HCT116 (cell line): ENCODE measurements around the gene CISH. TPM values are rescaled to one million over a fixed set of nuclear protein-coding genes. Genes with fewer than 3 reads are reported as not detected.

Experiments
- ATAC-seq: fragments of 200-7000 bp; cut with Tn5 transposase; 2 replicates; pipeline ENCODE4 v1.9.1; 2020; ENCODE audit warnings: mild to moderate bottlenecking, moderate library complexity
- BruUV-seq: library from RNA; stranded (reverse); fragments of 400-500 nt; replicated peaks from 2 replicates; lab custom pipeline; 2021; lab: Mats Ljungman, UMichigan
- CTCF ChIA-PET: fragments of 300-600 bp; sonication (Branson Sonifier 250); formaldehyde crosslinking; loops from one replicate; lab custom pipeline; 2021; ENCODE audit warnings: antibody characterized with exemption; lab: Charles Lee
- POLR2A ChIA-PET: fragments of 300-600, 350-600 bp; sonication (Branson Sonifier 250); formaldehyde crosslinking; loops from one replicate; lab custom pipeline; 2021; ENCODE audit warnings: antibody characterized with exemption; lab: Charles Lee
- RAD21 ChIA-PET, 2 experiments: fragments of 300-600 bp; sonication (Branson Sonifier 250); formaldehyde crosslinking; loops; one replicate each; lab custom pipeline; 2023; ENCODE audit warnings: low total read pairs in 2 of 2; ENCODE audit not compliant: uncharacterized antibody in 2 of 2, unreplicated experiment in 2 of 2, low non-redundant PET in 1 of 2; lab: Charles Lee
- DNase-seq: peaks from one replicate; pipeline ENCODE4 v3.0.0-alpha.2; 2010; ENCODE audit warnings: low read depth, low spot score
- H2AFZ ChIP-seq: fragments of 200-600 bp; shearing (Covaris generic), sonication (generic); 2 replicates; pipeline ENCODE4 v1.6.1; 2017; ENCODE audit warnings: low read depth, mixed run types, mixed read lengths, antibody characterized with exemption, low read length; ENCODE audit not compliant: poor library complexity, severe bottlenecking
- H3K27ac ChIP-seq: 2 replicates; pipeline ENCODE4 v1.5.1; 2012; ENCODE audit warnings: low read depth, low read length
- H3K27me3 ChIP-seq: fragments of 200-600 bp; sonication (generic); 2 replicates; pipeline ENCODE4 v1.6.1; 2016; ENCODE audit warnings: mixed run types, low read length, mixed read lengths; ENCODE audit not compliant: insufficient read depth
- H3K36me3 ChIP-seq, 2 experiments: fragments of 200-500 bp in 1 of 2; fragments of 200-600 bp in 1 of 2; sonication (Bioruptor generic) in 1 of 2; sonication (generic) in 1 of 2; 2 replicates each; pipeline versions ENCODE4 v1.5.1 to v1.6.1; 2014 to 2016; ENCODE audit warnings: low read length in 2 of 2, inconsistent platforms in 1 of 2, mixed read lengths in 1 of 2, mixed run types in 1 of 2; ENCODE audit not compliant: insufficient read depth in 2 of 2, control insufficient read depth in 1 of 2
- H3K4me1 ChIP-seq, 2 experiments: fragments of 200-600 bp in 1 of 2; sonication (generic) in 1 of 2; 2 replicates each; pipeline versions ENCODE4 v1.5.1 to v1.6.1; 2012 to 2017; ENCODE audit warnings: low read length in 2 of 2, inconsistent platforms in 1 of 2, mild to moderate bottlenecking in 1 of 2, mixed read lengths in 1 of 2, mixed run types in 1 of 2, moderate library complexity in 1 of 2; ENCODE audit not compliant: insufficient read depth in 2 of 2, control insufficient read depth in 1 of 2
- H3K4me2 ChIP-seq: fragments of 200-600 bp; sonication (generic); 2 replicates; pipeline ENCODE4 v1.6.1; 2017; ENCODE audit warnings: mixed run types, low read length, mixed read lengths
- H3K4me3 ChIP-seq, 2 experiments: fragments of 200-600 bp in 1 of 2; sonication (generic) in 1 of 2; replicated peaks in 1 of 2; 2 replicates each; pipeline ENCODE4 v1.5.1; 2011 to 2016; ENCODE audit warnings: low read length in 2 of 2, control low read depth in 1 of 2, low read depth in 1 of 2, mild to moderate bottlenecking in 1 of 2, mixed read lengths in 1 of 2, mixed run types in 1 of 2
- H3K79me2 ChIP-seq: fragments of 200-600 bp; sonication (generic); 2 replicates; pipeline ENCODE4 v1.6.1; 2017; ENCODE audit warnings: mild to moderate bottlenecking, mixed run types, low read length, moderate library complexity, mixed read lengths; ENCODE audit not compliant: insufficient read depth
- H3K9ac ChIP-seq: fragments of 200-600 bp; sonication (generic); 2 replicates; pipeline ENCODE4 v1.6.1; 2016; ENCODE audit warnings: low read length, mixed read lengths
- H3K9me2 ChIP-seq: fragments of 200-600 bp; sonication (generic), shearing (Covaris generic); 2 replicates; pipeline ENCODE4 v1.6.1; 2017; ENCODE audit warnings: mixed run types, mild to moderate bottlenecking, moderate library complexity; ENCODE audit not compliant: insufficient read depth
- H3K9me3 ChIP-seq, 2 experiments: fragments of 200-500 bp in 1 of 2; fragments of 200-600 bp in 1 of 2; sonication (Bioruptor generic) in 1 of 2; sonication (generic) in 1 of 2; 2 replicates each; pipeline ENCODE4 v1.6.1; 2014 to 2017; ENCODE audit warnings: low read length in 2 of 2, mixed read lengths in 2 of 2, inconsistent platforms in 1 of 2, low read depth in 1 of 2, mild to moderate bottlenecking in 1 of 2, mixed run types in 1 of 2, moderate library complexity in 1 of 2; ENCODE audit not compliant: control insufficient read depth in 1 of 2, insufficient read depth in 1 of 2
- H4K20me1 ChIP-seq: fragments of 200-600 bp; sonication (generic), shearing (Covaris generic); 2 replicates; pipeline ENCODE4 v1.6.1; 2017; ENCODE audit warnings: mixed run types, mild to moderate bottlenecking, moderate library complexity; ENCODE audit not compliant: insufficient read depth
- ATF3 ChIP-seq: IDR thresholded peaks from 2 replicates; pipeline ENCODE4 v1.6.1; 2012
- CBX3 ChIP-seq: IDR thresholded peaks from 2 replicates; pipeline ENCODE4 v1.6.1; 2012; ENCODE audit warnings: low read depth
- CEBPB ChIP-seq: IDR thresholded peaks from 2 replicates; pipeline ENCODE4 v1.6.1; 2012; ENCODE audit warnings: low read depth
- FOSL1 ChIP-seq: IDR thresholded peaks from 2 replicates; pipeline ENCODE4 v1.6.1; 2012; ENCODE audit warnings: low read depth
- REST ChIP-seq: IDR thresholded peaks from 2 replicates; pipeline ENCODE4 v1.6.1; 2012; ENCODE audit warnings: low read depth
- YY1 ChIP-seq: IDR thresholded peaks from 2 replicates; pipeline ENCODE4 v1.6.1; 2011; ENCODE audit warnings: low read length, low read depth, moderate library complexity, mild to moderate bottlenecking; ENCODE audit not compliant: insufficient replicate concordance; ENCODE audit errors: extremely low read depth
- ZFX ChIP-seq: fragments of 450-650 bp; IDR thresholded peaks from 2 replicates; pipeline ENCODE4 v1.6.1; 2017
- intact Hi-C: fragments of 100-400 bp; cut with micrococcal nuclease; formaldehyde crosslinking; loops from 2 replicates; pipeline ENCODE4 v1.10.0; 2022
- total RNA-seq: library from RNA; stranded (reverse); gene quantifications from one replicate; pipeline ENCODE4 v1.2.1, GENCODE V29; 2021; ENCODE audit not compliant: unreplicated experiment

The CISH gene
- total RNA-seq, 1 experiment from 2014 or later, result 4.5 TPM

GRCh38 chr3:50599115-50599715, 12.4 kb downstream of the CISH start:
- POLR2A ChIA-PET, result no interaction called here
- no peak overlapping the region for H3K4me2 ChIP-seq
- no TSS peak for BruUV-seq

More at GRCh38 chr3:50599115-50599715, 12.4 kb downstream of the CISH start:
- CTCF ChIA-PET, result no interaction called here
- intact Hi-C loops, result no loop called here
- Histone ChIP-seq H3K36me3 (no peaks in the 10 kb centered on the region), H3K4me1 (peaks cover 37 to 40% of the 10 kb centered on the region in 2 experiments), H2AFZ (no peak overlapping the region), H3K9me2 (no peaks in the 10 kb centered on the region), H3K27ac (no peak overlapping the region), H4K20me1 (no peaks in the 10 kb centered on the region), H3K27me3 (no peaks in the 10 kb centered on the region), H3K79me2 (no peaks in the 10 kb centered on the region), H3K9ac (no peak overlapping the region), H3K4me3 (no peak overlapping the region), H3K9me3 (no peaks in the 10 kb centered on the region)
- TF ChIP-seq ATF3 (no peak), REST (no peak), YY1 (no peak), CEBPB (no peak), CBX3 (no peak), ZFX (no peak), FOSL1 (no peak)
- DNase-seq (no peak), ATAC-seq (no peak)
- RAD21 ChIA-PET, result no interaction called here
